Cardiac septum (tissue), 1 donor: ENCODE results near the gene CBR3. TPM values are rescaled to one million over a fixed set of nuclear protein-coding genes. Genes with fewer than 3 reads are reported as not detected.

Source experiments
- DNase-seq: peaks from one replicate; pipeline ENCODE4 v3.0.0-alpha.2; 2020; ENCODE audit warnings: low spot score
- intact Hi-C: fragments of 100-400 bp; cut with DNase I; formaldehyde crosslinking; loops from one replicate; pipeline ENCODE4 v1.14.0; 2022
- total RNA-seq: library from RNA; stranded (reverse); fragmentation: NEBNext Ultra II Directional; extraction: Animal tissue kit (Norgen Biotek cat#: 25700); gene quantifications from one replicate; pipeline ENCODE4 v1.2.1, GENCODE V29; 2021
- donor health status: DM: no; HTN: no; CAD: no.

CBR3 gene
- total RNA-seq, 1 donor from 2014 or later: 2.1 TPM

DNA sequence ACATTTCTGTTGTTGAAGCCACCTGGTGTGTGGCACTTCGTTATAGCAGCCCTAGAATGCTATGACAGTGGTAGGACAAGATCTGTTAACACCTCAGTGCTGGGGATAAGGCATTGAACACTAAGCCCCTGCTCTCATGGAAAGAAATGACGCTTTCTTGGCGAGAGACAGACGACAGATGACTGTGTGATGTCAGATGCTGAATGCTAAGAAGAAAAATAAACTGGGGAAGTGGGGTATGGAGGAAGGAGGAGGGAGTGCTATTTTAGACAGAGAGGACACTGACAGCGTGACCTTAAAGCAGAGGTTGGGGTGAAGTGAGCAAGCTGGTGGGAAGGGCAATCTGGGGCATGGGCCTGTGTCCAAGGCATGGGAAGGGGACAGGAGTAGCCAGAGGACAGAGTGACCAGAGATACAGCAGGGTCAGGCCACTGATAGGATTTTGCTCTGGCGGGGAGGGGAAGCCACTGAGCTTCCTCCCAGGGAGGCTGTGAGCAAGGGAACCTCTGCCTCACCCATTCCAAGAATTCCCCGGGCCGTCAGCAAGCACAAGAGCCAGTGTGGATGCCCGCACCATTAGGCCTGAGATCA lies 37.0 kb downstream of the CBR3 start:
- intact Hi-C loops: no loop called here
- peak; percentile 38 for DNase-seq

DNA sequence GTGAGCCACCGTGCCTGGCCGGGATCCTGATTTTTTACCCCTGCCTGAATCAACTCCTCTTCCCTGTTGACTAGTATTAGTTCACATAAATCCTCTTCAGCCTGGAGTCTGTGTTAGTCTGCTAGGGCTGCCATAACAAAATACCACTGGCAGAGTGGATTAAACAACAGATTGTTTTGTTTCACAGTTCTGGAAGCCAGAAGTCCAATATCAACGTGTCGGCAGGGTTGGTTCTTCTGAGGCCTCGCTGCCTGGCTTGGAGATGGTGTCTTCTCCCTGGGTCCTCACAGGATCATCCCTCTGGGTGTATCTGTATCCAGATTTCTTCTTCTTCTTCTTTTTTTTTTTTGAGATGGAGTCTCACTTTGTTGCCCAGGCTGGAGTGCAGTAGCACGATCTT lies 39.9 kb downstream of the CBR3 start:
- intact Hi-C loops: no loop called here

DNA sequence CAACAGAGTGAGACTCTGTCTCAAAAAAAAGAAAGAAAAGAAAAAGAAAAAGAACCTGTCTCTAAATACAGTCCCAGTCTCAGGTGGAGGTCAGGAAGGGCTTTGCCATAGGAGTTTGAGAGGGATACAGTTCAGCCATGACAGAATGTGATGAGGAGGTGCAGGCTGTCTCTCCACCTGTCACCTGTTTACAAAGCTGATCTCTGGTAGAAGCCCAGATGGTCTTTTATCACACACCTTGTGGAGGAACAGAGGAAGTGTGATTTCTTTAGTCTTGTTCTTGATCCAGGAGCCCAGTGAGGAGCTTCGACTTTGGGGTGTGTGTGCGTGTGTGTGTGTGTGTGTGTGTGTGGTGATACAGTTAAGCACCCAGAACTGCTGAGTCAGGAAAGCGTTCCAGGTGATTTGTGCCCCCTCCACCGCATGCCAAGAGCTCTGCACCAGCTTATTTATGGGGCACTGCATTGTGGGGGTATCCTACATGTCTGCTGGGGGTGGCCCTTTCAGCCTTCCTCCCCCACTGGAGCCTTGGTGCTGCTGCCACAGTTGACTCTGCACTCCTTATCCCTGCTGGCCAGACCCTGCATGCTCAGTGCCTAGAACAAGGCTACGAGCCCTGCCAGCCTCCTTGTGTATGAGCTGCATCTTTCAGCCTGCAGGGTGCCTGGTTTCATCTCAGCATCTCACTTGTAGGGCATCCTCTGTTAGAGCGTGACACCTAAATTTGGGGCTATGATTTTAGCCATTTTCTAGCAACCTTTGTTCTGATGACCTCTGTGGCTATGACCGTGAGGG lies 41.1 kb downstream of the CBR3 start:
- intact Hi-C loops: no loop called here
- peak; percentile 31 for DNase-seq

More for the DNA sequence above, 39.9 kb downstream of the CBR3 start:
- no peak for DNase-seq

DNA sequence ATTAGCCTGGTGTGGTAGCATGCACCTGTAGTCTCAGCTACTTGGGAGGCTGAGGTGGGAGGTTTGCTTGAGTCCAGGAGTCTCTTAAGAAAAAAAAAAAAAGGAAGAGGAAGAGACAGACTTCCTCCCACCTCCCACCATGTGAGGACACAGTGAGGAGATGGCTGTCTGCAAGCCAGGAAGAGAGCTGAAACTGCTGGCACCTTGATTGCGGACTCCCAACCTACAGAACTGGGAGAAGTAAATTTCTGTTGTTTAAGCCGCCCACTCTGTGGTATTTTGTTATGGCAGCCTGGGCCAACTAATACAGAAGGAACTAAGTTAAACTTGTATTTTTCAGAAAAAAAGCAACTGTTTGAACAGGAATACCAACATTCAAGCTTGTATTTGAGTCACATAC lies 43.5 kb downstream of the CBR3 start:
- intact Hi-C loops: no loop called here
- no peak for DNase-seq

DNA sequence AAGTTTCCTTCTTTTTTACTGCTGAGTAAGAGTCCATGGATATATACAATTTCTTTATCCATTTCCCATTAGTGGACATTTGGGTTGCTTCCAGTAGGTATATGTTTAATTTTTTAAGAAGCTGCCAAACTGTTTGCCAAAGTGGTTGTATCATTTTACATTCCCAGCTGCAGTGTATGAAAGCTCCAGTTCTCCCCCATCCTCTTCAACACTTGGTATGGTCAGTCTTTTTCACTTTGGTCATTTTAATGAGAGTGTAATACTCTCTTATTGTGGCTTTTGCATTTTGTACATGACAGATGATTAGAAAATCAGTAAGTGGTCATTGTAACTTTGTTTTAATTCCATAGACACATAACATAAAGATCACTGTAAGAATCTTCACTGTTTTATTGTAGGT lies 44.3 kb downstream of the CBR3 start:
- no peak for DNase-seq
- intact Hi-C loops: no loop called here

DNA sequence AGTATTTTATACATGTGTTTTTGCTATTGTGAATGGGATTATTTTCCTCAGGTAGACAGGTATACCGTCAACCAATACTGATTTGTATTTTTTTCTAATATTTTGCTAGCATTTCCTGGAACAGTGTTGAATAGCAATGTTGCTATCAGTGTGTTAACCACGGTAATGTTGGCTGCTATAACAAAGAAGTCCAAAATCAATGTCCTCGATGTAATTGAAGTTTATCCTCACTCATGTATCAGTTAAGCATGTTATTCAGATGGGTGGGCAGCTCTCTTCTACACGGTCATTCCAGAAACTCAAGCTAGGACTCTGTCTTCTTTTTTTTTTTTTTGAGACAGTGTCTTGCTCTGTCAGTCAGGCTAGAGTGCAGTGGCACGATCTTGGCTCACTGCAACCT lies 46.1 kb downstream of the CBR3 start:
- no peak for DNase-seq
- intact Hi-C loops: no loop called here

DNA sequence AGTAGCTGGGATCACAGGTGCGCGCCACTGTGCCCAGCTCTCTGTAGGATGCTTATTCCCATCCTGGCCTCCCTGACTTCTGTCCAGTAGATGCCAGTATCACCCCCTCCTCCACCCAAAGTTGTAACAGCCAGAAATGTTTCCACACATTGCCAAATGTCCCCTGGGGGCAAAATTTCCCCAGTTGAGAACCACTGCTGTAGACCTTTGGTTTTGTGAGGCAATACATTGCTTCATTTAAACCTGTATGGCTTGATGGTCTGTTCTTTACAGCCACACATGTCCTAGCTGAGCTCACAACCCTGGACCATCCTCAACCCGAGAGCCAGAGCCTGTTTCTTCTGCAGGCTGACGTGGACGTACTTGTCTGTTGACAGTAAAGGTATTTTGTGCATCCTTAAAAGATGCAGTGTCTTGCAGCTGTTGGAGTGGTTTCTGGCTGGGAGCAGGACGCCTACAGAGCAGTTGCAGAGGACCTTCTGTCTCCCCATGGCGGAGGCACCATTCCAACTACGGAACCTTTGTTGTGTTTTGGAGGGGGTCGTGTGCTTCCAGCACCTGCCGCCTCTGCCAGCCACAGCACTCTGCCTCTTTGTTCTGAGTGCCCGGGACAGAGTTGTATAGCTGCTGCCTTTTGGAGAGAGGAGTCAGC lies 48.4 kb downstream of the CBR3 start:
- DNase-seq: no peak
- intact Hi-C loops: no loop called here

DNA sequence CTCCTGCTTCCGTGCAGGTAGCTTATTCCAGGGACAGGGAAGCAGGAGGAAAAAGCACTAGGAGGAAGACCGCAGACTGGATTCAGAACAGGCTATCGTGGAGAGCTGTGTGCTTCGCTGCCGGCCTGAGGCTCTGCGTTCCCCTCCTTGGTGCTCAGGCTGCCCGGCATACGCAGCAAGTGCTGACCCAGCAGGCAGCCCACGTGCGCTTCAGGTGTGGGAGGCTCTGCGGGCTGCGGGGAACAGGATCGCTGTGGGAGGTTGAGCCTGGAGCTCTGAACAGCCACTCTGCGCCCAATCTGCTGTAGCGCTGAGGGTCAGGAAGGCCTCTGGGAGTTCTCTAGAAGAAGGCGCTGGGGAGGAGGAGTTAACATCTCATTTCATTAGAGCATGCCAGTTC lies 49.7 kb downstream of the CBR3 start:
- intact Hi-C loops: no loop called here
- DNase-seq: no peak

DNA sequence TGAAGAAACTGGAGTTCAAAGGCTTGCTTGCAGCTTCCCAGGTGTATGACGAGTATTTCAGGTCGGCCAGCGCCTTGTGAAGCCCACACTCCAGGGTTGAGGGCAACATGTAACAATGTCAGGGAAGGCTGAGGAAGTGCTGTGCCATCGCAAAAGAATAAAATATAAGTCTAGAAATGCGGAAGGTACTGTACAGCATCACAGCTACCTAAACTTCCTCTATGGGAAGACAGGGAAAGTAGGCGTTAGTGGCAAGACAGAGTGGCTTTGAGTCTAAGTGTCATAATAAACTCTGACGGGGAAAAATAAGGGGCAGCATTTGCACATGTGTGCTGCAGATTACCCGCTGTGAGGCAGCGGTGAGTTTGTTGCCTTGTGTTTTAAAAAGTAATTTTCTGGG lies 50.6 kb downstream of the CBR3 start:
- intact Hi-C loops: no loop called here
- DNase-seq: no peak

DNA sequence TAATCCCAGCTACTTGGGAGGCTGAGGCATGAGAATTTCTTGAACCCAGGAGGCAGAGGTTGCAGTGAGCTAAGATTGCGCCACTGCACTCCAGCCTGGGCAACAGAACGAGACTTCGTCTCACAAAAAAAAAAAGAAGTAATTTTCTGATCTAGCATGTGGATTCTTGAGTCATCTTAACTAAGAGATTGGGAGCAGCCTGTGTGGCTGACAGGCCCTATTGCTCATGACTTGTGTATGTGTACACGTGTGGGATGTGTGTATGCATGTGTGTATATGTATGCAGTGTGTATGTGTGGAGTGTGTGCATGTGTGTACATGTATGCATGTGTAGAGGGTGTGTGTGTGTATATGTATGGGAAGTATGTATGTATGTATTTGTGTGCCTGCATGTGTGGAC lies 51.2 kb downstream of the CBR3 start:
- intact Hi-C loops: no loop called here
- no peak for DNase-seq

DNA sequence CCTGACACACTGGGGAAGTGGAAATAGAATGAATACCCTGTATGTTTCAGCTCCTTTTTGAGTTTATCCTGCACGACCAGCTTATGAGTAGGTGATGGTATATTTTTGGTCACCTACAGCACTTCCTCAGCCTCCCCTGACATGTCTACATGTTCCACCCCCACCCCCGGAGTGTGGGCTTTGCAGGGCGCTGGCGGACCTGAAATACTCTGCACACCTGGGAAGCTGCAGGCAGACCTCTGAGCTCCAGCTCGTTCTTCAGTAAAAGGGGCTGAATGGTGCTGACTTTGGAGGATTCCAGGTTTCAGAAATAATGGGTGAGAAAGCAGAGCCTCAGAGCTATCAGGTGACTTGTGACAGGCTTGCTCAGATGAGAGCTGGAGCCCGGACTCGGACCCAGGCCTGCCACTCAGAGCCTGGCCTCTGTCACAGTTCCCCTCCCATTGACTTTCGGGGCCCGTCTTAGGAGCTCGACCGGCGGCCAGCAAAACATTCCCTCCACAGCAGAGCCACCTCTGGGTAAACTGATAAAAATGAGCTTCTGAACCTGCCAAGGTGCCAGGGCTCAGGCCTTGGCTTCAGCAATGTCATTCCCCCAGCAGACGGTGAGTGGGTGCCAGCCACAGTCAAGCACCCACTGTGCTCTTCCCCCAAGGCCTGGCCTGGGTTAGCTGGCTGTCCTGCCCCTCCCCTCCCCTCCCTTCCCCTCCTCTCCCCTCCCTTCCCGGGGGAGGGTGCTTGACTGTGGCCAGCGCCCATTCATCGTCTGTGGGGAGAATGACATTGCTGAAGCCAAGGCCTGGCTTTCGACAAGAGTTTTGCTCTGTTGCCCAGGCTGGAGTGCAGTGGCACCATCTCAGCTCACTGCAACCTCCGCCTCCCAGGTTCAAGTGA lies 51.9 kb downstream of the CBR3 start:
- DNase-seq: no peak
- intact Hi-C loops: no loop called here

DNA sequence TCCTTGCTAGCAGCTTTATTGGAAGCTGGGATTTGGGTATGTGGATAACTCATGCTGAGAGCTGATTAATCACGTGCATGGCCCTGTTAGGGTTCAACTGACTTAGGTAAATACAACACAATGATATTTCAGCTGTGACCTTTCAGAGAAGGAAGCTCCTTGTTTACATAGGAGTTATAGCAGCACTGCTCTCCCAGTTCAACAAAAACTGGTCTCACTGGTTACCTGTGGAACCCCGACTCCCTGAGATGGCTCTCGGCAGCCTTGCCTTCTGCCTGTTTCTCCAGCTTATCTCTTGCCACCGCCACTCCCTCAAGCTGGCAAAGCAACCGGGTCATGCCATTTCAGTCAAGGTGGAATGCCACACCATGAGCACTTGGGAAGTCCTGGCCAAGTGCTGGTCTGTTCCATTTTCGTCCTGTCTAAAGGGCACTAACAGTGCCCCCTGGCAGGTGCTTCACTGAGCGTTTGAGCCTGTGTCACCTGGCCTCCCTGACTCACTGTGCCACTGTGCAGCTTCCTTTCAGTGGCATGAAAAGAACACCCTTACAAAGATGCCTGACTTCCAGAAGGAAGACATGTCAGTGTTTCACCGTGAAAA lies 53.3 kb downstream of the CBR3 start:
- intact Hi-C loops: loop anchor here (1.0 kb wide), 1 partner anchor 31 kb away; no protein-coding TSS in a partner anchor
- DNase-seq: peak; percentile 78

DNA sequence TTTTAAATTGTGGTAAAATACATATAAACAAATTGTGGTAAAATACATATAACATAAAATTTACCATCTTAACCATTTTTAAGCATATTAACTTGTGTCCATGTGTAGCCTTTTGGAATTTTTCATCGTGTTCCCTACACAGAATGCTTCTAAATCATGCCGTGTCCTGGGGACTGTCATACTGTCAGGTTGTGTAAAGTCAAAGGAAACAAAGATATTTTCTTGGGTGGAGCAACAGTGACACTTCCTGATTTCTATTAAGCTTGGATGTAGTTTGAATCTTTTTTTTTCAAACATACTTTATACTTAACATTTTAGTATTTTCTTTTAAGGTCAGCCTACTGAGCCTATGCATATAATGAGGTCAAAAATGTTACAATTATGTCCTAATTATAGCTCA lies 54.1 kb downstream of the CBR3 start:
- intact Hi-C loops: loop anchor here (1.0 kb wide), 1 partner anchor 32 kb away; no protein-coding TSS in a partner anchor
- DNase-seq: no peak

DNA sequence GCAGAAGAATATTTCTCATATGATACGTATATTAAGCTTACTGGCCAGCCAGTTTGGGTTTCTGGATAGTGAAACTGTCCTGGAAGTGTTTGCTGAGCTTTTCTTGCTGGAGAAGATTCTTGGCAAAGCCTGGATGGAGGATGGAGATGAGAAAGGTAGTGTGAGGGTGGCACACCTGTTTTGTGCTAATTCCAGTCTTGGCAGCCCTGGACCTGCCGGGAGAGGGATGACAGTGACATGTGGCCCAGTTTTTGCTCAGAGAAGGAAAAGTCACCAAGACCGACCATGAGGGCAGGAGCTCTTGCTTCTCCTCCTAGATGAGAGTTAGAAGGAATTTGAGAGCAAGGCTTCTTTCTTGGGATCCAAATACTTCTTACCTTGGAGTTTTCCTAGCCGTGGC lies 55.9 kb downstream of the CBR3 start:
- intact Hi-C loops: no loop called here

DNA sequence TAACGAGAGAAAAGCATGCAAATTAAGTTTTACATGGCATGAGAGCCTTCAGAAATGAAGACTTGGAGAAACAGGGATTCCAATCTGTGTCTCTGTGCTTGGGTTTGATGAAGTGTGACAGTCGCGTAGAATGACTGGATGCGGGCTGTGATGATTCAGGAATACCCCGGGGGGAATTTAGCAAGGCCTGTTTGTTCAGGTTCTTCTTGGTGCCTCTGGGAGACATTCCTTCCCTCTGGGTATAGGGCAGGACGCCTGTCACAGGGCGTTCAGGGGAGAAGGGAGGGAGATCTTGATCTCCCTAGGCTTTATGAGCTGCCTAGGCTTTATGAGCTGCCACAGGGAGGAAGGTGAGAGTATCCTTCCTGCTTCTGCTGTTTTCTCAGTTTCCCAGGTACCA lies 58.3 kb downstream of the CBR3 start:
- intact Hi-C loops: no loop called here
- DNase-seq: no peak

More for the DNA sequence above, 55.9 kb downstream of the CBR3 start:
- DNase-seq: no peak

DNA sequence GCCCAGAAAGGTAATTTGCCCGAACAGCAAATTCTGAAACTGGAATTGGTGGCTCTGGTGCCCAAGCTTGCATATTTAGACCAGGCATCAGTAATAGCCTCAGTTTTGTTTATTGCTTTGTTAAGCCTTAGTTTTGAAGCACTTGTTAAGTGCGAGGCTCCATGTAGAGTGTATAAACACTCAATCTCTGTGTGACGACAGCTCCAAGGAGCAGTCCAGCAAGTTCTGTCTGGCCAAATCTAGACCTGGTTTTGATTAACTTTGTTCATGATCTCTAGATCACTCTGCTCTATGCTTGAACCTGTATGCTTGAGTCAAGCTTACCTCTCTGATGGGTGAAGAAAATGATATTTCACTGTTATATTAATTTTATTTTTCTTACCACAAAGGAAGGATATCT lies 59.1 kb downstream of the CBR3 start:
- DNase-seq: no peak
- intact Hi-C loops: no loop called here

DNA sequence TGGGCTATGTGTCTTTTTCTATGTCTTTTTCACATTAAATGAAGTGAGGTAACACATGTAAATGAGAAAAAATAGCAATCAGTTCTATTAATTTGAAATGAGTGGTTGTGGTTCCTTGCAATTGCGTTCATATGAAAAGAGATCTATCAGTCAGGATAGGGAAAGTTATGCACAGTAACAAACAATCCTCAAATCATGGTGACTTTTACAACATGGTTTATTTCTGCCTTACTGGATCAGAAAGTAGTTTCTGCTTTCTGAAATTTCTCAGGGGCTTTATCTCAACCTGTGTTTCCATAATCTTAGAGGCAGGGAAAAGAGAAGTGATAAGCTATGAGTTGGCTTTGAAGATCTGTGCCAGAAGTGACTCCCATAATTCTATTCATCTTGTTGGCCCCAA lies 60.7 kb downstream of the CBR3 start:
- intact Hi-C loops: no loop called here

More for the DNA sequence above, 60.7 kb downstream of the CBR3 start:
- no peak for DNase-seq
